Measurements from ENCODE around the gene SLC25A2. TPM values are rescaled to one million over a fixed set of nuclear protein-coding genes. Genes with fewer than 3 reads are reported as not detected.
"Not testable (repeated sequence)": the region's sequence is repeated elsewhere in the genome, so short reads cannot be mapped to it uniquely, and the experiment has no call there.

Gene SLC25A2
- total and polyA plus RNA-seq, 2 of the 13 experiments (the other 11 are each of a cell fraction or from before 2014, with no cell fraction given): 0.13 TPM; not detected in 1

GRCh38 chr5:141342773-141343172 lies 38.9 kb upstream of the SLC25A2 start:
- Histone ChIP-seq H3K27me3 (ENCODE audit: control insufficient read depth in 1 of 2, insufficient read depth in 2 of 2, low read length in 2 of 2) (no peaks in the 10 kb centered on the region), H2AFZ (ENCODE audit: low read length) (no peak overlapping the region), H3K4me2 (ENCODE audit: low read depth, low read length) (no peak overlapping the region), H3K27ac (ENCODE audit: extremely low read length, insufficient read depth, low read length) (no peak overlapping the region), H3K4me1 (ENCODE audit: insufficient read depth, low read length) (no peaks in the 10 kb centered on the region), H4K20me1 (ENCODE audit: insufficient read depth, low read length) (no peaks in the 10 kb centered on the region), H3K79me2 (ENCODE audit: insufficient read depth, low read length) (no peaks in the 10 kb centered on the region), H3K4me3 (replicated peaks in 1 of 3; ENCODE audit: insufficient read depth in 1 of 3, low read depth in 2 of 3, low read length in 3 of 3) (no peak overlapping the region), H3K9ac (ENCODE audit: insufficient read depth, low read depth, low read length) (no peak overlapping the region), H3K9me3 (ENCODE audit: low read length) (peaks cover 30% of the 10 kb centered on the region), H3K36me3 (replicated peaks in 1 of 2; ENCODE audit: control insufficient read depth in 1 of 2, insufficient read depth in 2 of 2, low read length in 2 of 2) (no peaks in the 10 kb centered on the region)
- POLR2A ChIA-PET: no interaction called here
- TF ChIP-seq MLLT10 (CRISPR knock-in tag; IDR thresholded peaks at IDR 0.05): no peak
- no peak for TF ChIP-seq JUND (CRISPR knock-in tag; IDR thresholded peaks at IDR 0.05)
- in situ Hi-C loops (cut with HindIII; ENCODE audit: extremely low pct_ligation_motif_present, low pct_unique_long_range_greater_than_20kb): no loop called here
- CTCF ChIA-PET (ENCODE audit: low intra/inter-chr PET ratio, low total read pairs): no interaction called here
- ATAC-seq: no peak
- no peak for FAIRE-seq
- intact Hi-C loops (cut with micrococcal nuclease; ENCODE audit: unreplicated experiment): no loop called here
- 0% methylated on average over 1 of the region's 1 CpG for WGBS (ENCODE audit: low lambda C conversion rate)
- no peak for DNase-seq (ENCODE audit: low spot score)
- BruUV-seq (replicated peaks): no TSS peak

- FAIRE-seq; ATAC-seq; H3K79me2 ChIP-seq (ENCODE audit: insufficient read depth, low read length); H3K4me1 ChIP-seq (ENCODE audit: insufficient read depth, low read length); CTCF ChIA-PET (ENCODE audit: low intra/inter-chr PET ratio, low total read pairs); POLR2A ChIA-PET; intact Hi-C loops (cut with micrococcal nuclease; ENCODE audit: unreplicated experiment); H3K4me2 ChIP-seq (ENCODE audit: low read depth, low read length); in situ Hi-C loops (cut with HindIII; ENCODE audit: extremely low pct_ligation_motif_present, low pct_unique_long_range_greater_than_20kb); H3K27me3 ChIP-seq (ENCODE audit: control insufficient read depth in 1 of 2, insufficient read depth in 2 of 2, low read length in 2 of 2); BruUV-seq (replicated peaks); H3K36me3 ChIP-seq (replicated peaks in 1 of 2; ENCODE audit: control insufficient read depth in 1 of 2, insufficient read depth in 2 of 2, low read length in 2 of 2); H4K20me1 ChIP-seq (ENCODE audit: insufficient read depth, low read length); H2AFZ ChIP-seq (ENCODE audit: low read length); H3K27ac ChIP-seq (ENCODE audit: extremely low read length, insufficient read depth, low read length); H3K4me3 ChIP-seq (replicated peaks in 1 of 3; ENCODE audit: insufficient read depth in 1 of 3, low read depth in 2 of 3, low read length in 3 of 3); H3K9ac ChIP-seq (ENCODE audit: insufficient read depth, low read depth, low read length); DNase-seq (ENCODE audit: low spot score): not testable (repeated sequence)
- 57% methylated on average over 7 of the region's 45 CpGs for WGBS (ENCODE audit: low lambda C conversion rate)
- H3K9me3 ChIP-seq (ENCODE audit: low read length): peaks cover 30% of the 10 kb centered on the region
Observed at GRCh38 chr5:141340781-141341354, 37.0 kb upstream of the SLC25A2 start.
